Non-pigmented ciliary epithelial cell (primary cell): ENCODE data around the gene GALNT9.
A peak's percentile ranks its signal among the peaks of the same experiment; 100 is the strongest.
"Not testable (repeated sequence)": the region's sequence is repeated elsewhere in the genome, so short reads cannot be mapped to it uniquely, and the experiment has no call there.

Source experiments
- DNase-seq: peaks from one replicate; pipeline ENCODE4 v3.0.0-alpha.2; 2010; ENCODE audit warnings: low read depth

The GALNT9 gene

GRCh38 chr12:132196873-132197390, 132.5 kb downstream of the GALNT9 start:
- DNase-seq, result no peak

- no peak for DNase-seq
Measured at GRCh38 chr12:132196038-132196872, 133.1 kb downstream of the GALNT9 start.

GRCh38 chr12:132195242-132195641, 134.1 kb downstream of the GALNT9 start:
- not testable (repeated sequence) for DNase-seq

DNA sequence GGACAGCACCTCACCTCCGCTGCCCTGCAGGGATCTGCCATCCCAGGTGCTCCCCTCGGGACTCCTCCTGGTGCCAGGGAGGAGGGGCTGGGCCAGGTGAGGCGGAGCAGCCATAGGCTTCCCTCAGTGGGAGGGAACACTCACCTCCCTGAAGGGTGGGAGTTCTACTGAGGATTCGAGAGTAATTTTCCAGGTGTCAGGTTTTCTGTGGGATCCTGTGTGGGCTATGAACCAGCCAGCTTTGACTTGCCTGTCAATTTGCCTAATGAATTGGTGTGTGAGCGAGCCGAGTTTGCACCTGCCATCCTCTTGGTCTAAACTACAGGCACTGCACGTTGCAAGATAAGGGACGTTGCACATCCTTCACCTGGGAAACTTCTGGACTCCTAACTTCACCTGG, 134.8 kb downstream of the GALNT9 start:
- no peak for DNase-seq

GRCh38 chr12:132194056-132194455, 135.3 kb downstream of the GALNT9 start:
- no peak for DNase-seq

DNA sequence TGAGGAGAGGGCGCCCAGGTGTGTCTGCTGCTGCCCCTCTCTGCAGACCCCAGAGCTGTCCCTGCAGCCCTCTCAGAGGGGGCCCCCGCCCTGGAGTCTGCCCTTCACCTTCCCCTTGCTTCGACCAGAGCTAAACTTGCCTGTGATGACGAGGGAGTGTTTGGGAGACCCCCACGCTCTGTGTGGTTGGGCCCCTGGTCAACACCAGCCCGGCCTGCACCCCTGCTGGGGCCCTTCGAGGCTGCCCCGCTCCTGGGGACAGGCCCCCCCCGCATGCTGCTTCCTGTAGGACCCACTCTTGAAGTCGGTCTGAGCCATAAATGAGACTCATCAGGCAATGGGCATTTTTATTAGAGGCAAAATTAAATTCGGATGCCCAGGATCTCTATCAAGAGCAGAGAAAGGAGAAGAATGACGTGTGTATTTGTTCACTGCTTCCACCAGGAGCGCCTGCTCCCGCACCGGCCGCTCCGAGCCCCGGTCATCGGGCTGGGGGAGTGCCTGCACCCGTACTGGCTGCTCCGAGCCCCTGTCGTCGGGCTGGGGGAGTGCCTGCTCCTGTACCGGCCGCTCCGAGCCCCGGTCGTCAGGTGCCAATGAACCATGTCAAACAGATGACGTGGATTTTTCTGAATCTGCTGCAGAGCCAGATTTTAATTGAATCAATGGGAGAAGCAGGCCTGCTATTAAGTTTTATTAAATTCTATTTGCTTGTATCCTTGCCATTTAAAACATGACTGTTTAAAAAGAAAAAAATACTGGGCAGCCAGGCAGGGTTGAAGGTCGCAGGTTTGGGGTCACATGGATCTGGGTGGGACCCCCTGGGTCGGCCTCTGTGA, 137.5 kb downstream of the GALNT9 start:
- DNase-seq, result no peak

GRCh38 chr12:132190834-132191500, 138.4 kb downstream of the GALNT9 start:
- DNase-seq, result no peak

DNA sequence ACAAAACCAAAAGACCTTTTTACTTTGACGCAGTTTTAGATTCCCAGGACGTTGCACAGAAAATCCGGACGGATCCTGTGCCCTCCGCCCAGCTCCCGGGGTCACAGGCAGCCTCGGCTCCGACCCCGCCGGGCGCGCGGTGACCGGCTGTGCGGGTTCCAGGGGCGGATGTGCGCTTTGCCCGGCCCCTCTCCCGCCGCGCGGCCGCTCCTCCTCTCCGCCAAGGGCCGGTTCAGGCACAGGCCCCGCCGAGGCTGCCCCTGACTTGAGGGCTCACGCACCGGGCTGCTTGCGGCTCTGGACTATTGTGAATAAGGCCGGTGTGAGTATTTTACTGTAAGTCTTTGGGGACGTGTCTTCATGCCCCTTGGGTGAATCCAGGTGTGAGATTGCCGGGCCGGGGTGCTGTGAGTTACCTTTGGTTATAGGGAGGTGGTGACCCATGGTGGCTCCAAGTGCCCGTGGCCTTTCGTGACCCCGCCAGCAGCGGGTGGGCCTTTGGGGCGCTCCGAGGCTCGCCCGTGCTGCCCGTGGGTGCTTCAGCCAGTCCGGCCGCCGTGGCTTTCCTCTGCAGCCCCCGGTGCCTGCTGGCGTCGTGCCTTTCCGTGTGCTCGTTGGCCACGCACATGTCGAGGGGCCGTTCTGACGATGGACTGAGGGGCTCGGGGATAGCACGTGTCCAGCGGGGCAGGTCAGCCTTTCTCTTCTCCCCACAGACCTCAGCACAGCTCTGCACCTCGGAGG, 139.2 kb downstream of the GALNT9 start:
- DNase-seq, result no peak

- peak; percentile 30 for DNase-seq
Measured at GRCh38 chr12:132189378-132190011, 139.9 kb downstream of the GALNT9 start.

- no peak for DNase-seq
Measured at GRCh38 chr12:132188916-132189325, 140.5 kb downstream of the GALNT9 start.

DNA sequence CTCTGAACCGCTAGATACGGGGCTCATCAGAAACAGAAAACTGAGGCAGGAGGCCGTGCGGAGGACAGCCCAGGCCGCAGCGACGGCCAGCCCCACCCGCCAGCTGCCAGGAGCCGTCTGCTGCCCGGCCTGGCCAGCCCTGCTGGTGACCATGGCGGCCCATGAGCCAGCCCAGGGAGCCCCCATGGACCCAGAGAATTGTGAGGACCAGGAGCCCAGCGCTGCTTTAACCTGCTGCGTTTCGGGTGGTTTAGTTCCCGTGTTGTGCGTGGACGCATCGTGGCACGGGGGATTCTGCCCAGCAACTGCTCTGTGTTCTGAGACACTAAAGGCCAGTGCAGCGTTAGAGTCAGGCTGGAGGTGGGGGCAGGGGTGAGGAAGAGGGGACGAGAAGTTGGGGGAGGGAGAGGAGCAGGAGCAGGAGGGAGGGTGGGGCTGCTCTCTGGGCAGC, 140.9 kb downstream of the GALNT9 start:
- no peak for DNase-seq

- DNase-seq, result no peak
Measured at GRCh38 chr12:132187646-132188450, 141.5 kb downstream of the GALNT9 start.

DNA sequence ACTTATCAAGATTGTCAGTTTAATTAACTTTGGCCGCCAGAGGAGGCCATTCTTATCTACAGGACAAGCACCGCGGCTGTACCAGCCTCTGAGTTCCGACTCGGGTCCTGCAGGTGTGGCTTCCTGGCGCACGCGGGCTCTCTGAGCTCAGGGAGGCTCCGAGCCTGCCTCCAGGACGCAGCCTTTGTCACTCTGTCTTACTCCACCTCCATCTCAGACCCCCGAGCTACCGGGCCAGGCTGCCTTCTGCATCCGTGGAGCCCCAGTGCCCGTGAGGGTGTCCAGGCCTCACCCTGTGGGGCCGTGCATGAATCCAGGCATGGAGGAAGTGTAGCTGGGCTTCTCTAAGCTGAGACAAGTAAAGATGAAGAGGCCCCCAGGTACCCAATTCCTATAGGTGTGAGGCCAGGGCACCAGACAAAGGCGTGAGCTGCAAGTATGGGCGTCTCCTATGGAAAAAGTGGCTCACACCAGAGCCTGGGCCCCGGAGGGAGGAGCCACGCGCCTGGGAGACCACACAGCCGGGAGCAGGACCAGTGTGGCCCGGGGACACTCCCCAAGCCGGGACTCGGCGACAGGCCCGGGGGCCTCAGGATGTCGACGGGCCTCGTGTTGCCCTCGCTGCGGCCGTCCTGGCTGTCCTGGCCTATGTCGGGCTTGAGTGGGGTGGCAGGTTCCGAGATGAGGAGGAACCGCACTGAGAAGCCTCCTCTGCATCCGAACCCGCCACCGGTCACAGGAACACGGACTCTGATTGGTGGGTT, 142.3 kb downstream of the GALNT9 start:
- no peak for DNase-seq

DNA sequence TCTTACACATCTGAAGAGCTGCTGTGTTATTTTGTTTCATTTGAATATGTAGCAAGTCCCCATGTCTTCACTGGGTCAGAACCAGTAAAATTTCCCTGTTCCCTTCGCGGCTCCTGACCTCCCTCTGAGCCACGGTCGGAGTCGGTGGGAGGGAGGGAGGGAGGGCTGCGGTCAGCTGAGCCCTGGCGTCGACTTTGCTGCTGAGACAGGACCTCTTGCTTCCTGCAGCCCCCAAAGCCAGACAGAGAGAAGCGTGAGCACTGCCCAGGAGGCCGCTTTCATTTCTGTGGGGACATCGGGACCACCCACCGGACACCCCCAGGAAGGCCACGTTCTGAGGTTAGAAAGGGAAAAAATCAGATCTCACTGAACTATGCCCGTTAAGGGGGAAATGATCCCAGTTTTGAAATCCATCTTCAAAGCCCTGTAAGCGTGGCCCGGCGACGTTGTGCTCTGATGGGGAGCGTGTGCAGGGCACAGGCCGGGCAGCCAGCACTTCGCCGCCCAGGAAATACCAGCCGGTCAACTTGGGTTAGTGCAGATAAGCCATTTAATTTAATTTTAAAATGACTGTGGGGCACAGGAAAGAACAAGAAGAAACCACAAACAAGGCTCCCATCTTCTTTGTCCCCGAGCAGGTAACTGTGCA, 143.1 kb downstream of the GALNT9 start:
- DNase-seq, result no peak

DNA sequence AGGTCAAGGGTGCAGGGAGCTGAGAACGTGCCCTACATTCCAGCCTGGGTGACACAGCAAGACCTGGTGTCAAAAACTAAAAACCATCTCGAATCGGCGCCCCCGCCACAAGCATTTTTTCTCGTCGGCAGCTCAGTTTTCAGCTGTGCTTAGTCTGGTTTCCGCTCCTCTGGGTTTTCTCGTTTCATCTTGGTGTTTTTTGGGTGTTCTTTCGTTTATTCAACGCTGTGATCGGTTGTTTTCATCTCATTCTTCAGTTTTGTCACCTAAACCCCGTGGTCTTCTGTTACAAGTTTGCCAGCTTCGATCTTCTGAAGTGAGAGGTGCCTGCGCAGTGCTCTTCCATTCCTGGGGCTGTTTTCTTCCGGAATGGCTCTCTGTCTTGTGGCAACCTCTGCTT, 143.7 kb downstream of the GALNT9 start:
- no peak for DNase-seq

DNA sequence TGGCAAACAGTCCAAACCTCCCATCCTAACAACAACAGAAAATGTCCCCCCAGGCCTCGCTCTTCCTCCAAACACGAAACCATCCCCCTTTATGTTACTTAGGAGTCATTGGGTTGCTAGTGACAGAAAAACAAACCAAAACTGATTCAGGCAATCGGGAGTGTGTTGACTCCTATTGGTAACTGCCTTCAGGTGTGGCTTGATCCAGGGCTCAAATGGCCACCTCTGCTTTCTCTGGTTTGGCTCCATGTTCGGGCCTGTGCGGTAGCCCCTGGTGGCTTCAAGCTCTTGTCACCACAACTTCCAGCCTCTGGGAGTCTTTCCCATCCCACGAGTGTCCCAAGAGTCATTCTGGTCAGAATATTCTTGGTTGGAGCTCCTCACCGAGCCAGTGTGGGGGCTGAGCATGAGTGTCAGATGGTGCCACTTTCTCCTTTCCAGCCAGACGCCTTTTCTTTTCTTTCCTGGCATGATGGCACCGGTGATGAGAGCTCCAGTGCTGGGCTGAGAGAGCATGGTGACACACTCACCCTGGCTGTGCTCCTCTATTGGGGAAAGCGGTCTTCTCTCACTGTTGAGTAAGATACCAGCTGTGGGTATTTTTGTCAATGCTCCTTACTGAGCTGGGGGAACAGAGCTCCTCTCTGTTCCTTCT, 146.6 kb downstream of the GALNT9 start:
- DNase-seq, result no peak

GRCh38 chr12:132182206-132182710, 147.1 kb downstream of the GALNT9 start:
- no peak for DNase-seq

DNA sequence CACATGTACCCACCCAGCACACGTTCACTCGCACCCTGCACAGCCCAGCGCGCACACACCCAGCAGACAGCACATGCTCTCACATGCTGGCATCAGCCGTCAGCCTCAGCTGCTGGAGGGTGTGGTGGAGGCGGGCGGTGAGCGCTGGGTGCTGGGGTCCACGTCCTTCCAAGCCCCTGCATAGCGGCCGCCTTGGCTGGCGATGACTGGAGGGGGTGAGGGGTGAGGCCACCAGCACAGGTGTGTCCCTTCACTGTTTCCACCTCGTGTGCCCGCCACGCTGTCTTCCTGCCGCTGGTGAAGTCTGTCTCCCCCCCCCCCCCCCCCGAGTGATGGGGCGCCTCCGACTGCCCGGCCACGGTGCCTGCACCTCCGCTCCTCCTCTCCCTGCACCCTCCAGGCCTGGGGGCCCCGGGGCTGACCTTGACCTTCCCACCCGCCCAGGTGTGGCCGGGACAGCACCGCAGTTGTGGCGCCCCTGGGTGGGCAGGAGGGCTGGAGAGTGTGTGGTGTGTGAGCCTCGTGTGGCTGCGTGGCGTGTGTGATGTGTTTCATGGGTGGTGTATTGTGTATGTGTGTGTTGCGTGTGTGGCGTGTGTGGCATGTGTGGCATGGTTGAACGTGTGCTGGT, 147.7 kb downstream of the GALNT9 start:
- no peak for DNase-seq
